Tibial nerve (tissue), 4 donors: ENCODE measurements around the gene TCF4. TPM values are rescaled to one million over a fixed set of nuclear protein-coding genes. Genes with fewer than 3 reads are reported as not detected.

Experiments used
- DNase-seq, 2 donors: peaks; one replicate each; pipeline ENCODE4 v3.0.0-alpha.2; 2019; ENCODE audit warnings: low spot score in 2 of 2
- H3K27ac ChIP-seq, 4 donors: fragments of 200-600 bp; sonication (generic) in 3 of 4; one replicate each; pipeline ENCODE4 v1.5.1; 2017 to 2019; ENCODE audit warnings: mild to moderate bottlenecking in 1 of 4
- H3K27me3 ChIP-seq, 2 donors: fragments of 200-600 bp; sonication (generic) in 1 of 2; one replicate each; pipeline versions ENCODE4 v1.5.1 to v1.6.0; 2017 to 2019
- H3K36me3 ChIP-seq, 3 donors: fragments of 200-600 bp; sonication (generic); one replicate each; pipeline ENCODE4 v1.5.1; 2018 to 2019
- H3K4me1 ChIP-seq, 4 donors: fragments of 200-600 bp; sonication (generic) in 3 of 4; one replicate each; pipeline ENCODE4 v1.5.1; 2017 to 2019
- H3K4me3 ChIP-seq, 4 donors: fragments of 200-600 bp; sonication (generic) in 3 of 4; one replicate each; pipeline ENCODE4 v1.5.1; 2017 to 2019; ENCODE audit warnings: mild to moderate bottlenecking in 1 of 4, moderate library complexity in 1 of 4
- H3K9me3 ChIP-seq, 4 donors: fragments of 200-600 bp; sonication (generic) in 3 of 4; one replicate each; pipeline ENCODE4 v1.5.1; 2017 to 2019
- EP300 ChIP-seq, 2 donors: sonication (generic); formaldehyde crosslinking; IDR thresholded peaks; one replicate each; pipeline ENCODE4 v1.6.1; 2017; ENCODE audit warnings: antibody characterized with exemption in 2 of 2, mild to moderate bottlenecking in 1 of 2
- POLR2A ChIP-seq, 2 donors: fragments of 450-650 bp; IDR thresholded peaks; one replicate each; pipeline ENCODE4 v1.6.1; 2017; ENCODE audit warnings: antibody characterized with exemption in 2 of 2, mild to moderate bottlenecking in 2 of 2, moderate library complexity in 2 of 2
- WGBS, 2 donors: methylation state at CpG; one replicate each; pipeline ENCODE4 v1.1.5; 2018; 5-methylcytosine and 5-hydroxymethylcytosine counted together
- total RNA-seq, 4 donors: library from RNA; depleted of rRNA; stranded (reverse); fragments of >200 nt; gene quantifications; one replicate each; pipeline ENCODE4 v1.1.0, GENCODE V29; 2016
- TF ChIP-seq, protein P1 (sequence below), 5 experiments: fragments of 200-600 bp in 3 of 5; fragments of 450-650 bp in 2 of 5; sonication (generic) in 3 of 5; IDR thresholded peaks; one replicate each; pipeline ENCODE4 v1.5.1; 2016 to 2019; ENCODE audit warnings: antibody characterized with exemption in 5 of 5, mild to moderate bottlenecking in 3 of 5, moderate library complexity in 2 of 5

Gene TCF4
- total RNA-seq, 4 donors from 2014 or later, result 100 to 157 (median 114) TPM

DNA sequence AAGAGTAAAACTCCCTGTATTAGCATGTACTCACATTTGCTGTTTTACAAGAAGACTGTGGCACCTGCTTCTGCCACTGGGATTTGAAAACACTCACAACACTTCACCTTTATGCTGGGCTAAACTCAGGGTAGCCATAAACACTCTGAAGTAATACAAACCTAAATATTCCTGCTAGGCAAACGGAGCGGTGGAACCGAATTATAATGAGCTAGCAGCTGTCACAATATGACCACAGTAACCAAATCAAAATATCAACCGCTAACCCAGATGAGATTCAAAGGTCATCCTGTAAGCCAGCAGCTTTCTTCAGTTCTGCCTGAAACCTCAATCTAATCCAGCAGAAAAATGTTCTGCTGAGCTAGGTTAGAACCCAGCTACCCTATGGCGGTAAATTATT is 132.1 kb downstream of the TCF4 start:
- no peaks in the 10 kb centered on the region for H3K27me3 ChIP-seq
- DNase-seq, result no peak
- TF ChIP-seq POLR2A (IDR thresholded peaks at IDR 0.05), result no peak
- no peak for TF ChIP-seq EP300 (IDR thresholded peaks at IDR 0.05)
- TF ChIP-seq, protein P1, sequence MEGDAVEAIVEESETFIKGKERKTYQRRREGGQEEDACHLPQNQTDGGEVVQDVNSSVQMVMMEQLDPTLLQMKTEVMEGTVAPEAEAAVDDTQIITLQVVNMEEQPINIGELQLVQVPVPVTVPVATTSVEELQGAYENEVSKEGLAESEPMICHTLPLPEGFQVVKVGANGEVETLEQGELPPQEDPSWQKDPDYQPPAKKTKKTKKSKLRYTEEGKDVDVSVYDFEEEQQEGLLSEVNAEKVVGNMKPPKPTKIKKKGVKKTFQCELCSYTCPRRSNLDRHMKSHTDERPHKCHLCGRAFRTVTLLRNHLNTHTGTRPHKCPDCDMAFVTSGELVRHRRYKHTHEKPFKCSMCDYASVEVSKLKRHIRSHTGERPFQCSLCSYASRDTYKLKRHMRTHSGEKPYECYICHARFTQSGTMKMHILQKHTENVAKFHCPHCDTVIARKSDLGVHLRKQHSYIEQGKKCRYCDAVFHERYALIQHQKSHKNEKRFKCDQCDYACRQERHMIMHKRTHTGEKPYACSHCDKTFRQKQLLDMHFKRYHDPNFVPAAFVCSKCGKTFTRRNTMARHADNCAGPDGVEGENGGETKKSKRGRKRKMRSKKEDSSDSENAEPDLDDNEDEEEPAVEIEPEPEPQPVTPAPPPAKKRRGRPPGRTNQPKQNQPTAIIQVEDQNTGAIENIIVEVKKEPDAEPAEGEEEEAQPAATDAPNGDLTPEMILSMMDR (IDR thresholded peaks at IDR 0.05), result no peak
- no peaks in the 10 kb centered on the region for H3K9me3 ChIP-seq
- WGBS, 2 donors, result 58 to 66% methylated on average over 5 of the region's 5 CpGs
- no peaks in the 10 kb centered on the region for H3K36me3 ChIP-seq
- peaks cover 0 to 18% (median 0%) of the 10 kb centered on the region in 4 donors for H3K4me1 ChIP-seq
- no peak overlapping the region for H3K4me3 ChIP-seq
- H3K27ac ChIP-seq, result no peak overlapping the region

DNA sequence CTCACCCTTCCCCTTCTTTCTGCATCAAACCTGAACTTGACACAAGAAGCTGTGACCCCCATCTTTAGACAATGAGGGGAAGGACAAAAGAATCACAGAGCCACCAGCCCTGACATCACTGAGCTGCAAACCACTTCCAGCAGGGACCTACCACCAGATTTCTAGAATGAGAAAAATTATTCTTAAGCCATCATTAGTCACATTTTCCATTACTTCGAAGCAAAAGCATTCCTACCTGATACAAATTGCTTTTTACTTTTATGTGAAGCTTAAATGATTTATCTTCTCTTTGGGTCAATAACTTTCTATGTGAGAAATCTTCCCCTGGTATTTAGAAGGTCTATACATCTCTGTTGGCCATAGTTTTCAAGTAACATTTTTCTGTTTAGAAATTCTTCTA is 134.8 kb downstream of the TCF4 start:
- no peaks in the 10 kb centered on the region for H3K27me3 ChIP-seq
- 83 to 84% methylated on average over 1 of the region's 1 CpG for WGBS, 2 donors
- no peaks in the 10 kb centered on the region for H3K9me3 ChIP-seq
- peaks cover 0 to 10% (median 0%) of the 10 kb centered on the region in 4 donors for H3K4me1 ChIP-seq
- TF ChIP-seq, protein P1 (IDR thresholded peaks at IDR 0.05), result no peak
- no peak for TF ChIP-seq EP300 (IDR thresholded peaks at IDR 0.05)
- no peak for TF ChIP-seq POLR2A (IDR thresholded peaks at IDR 0.05)
- no peak overlapping the region for H3K27ac ChIP-seq
- H3K4me3 ChIP-seq, result no peak overlapping the region
- no peaks in the 10 kb centered on the region for H3K36me3 ChIP-seq
- DNase-seq, result no peak

DNA sequence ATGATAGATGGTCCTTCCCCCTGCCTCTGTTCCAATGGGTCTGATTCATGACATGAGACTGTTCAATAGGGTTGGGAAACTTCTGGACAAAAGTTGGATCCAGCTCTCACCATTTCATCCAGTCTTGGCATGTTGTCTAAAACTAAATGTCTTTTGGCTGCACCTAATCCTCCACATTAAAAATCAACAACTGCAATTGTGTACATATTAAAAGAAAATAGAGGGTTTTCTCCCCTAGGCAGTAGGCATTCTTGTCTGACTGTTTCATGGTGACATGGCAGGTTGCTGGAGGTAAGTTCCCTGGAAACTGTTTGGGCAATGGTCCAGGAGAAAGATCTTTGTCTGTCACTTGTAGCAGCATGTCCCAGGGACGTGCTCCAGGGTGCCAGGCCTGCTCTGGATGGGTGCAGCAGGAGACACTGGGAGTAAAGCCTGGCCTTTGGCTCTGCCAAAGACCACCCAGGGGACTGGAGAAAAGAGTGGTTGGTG is 135.8 kb downstream of the TCF4 start:
- no peaks in the 10 kb centered on the region for H3K9me3 ChIP-seq
- H3K27me3 ChIP-seq, result no peaks in the 10 kb centered on the region
- H3K4me1 ChIP-seq, result no peaks in the 10 kb centered on the region
- TF ChIP-seq EP300 (IDR thresholded peaks at IDR 0.05) (peak in 1 of 2 donors; percentile 22), POLR2A (IDR thresholded peaks at IDR 0.05) (no peak)
- TF ChIP-seq, protein P1 (IDR thresholded peaks at IDR 0.05), result no peak
- DNase-seq, result peak in 1 of 2 donors; percentile 10
- H3K36me3 ChIP-seq, result no peaks in the 10 kb centered on the region
- H3K4me3 ChIP-seq, result no peak overlapping the region
- 80 to 100% methylated on average over 1 of the region's 1 CpG for WGBS, 2 donors
- no peak overlapping the region for H3K27ac ChIP-seq

DNA sequence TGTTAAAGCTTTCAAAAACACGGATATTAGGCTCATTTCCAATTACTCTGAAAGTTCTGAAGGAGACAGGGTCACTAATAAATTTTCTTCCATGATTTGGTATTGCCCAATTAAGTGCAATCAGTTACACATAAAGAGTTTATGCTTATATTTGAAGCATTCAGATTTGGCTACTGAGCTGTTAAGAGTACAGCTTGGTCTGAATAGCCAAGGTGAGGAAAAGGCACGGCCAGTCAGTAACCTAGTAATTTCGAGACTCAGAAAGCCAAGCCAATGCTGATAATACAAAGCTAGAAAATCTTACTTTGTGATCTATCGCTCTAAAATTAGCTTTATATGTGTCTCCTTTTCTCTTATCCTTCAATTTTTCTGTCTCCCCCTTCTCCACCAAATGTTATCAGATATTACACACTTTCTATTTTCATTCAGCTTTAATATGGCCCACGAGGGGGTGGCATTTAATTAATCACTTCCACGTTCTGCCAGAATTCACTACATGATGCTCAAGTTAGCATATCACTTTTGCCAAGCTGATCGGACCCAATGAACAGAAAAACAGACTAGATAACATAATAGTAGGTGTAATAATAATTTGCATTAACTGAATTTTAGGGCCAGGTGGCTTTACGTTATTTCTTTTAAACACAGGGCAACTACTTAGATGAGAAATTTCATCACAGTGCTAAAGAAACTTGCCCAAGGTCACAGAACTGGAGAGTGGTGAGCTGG is 138.4 kb downstream of the TCF4 start:
- no peak for DNase-seq
- 80 to 87% methylated on average over 8 of the region's 8 CpGs for WGBS, 2 donors
- no peaks in the 10 kb centered on the region for H3K36me3 ChIP-seq
- H3K9me3 ChIP-seq, result peaks cover 0 to 7% (median 0%) of the 10 kb centered on the region in 4 donors
- no peak overlapping the region for H3K27ac ChIP-seq
- H3K27me3 ChIP-seq, result no peaks in the 10 kb centered on the region
- H3K4me3 ChIP-seq, result no peak overlapping the region
- TF ChIP-seq EP300 (IDR thresholded peaks at IDR 0.05) (no peak), POLR2A (IDR thresholded peaks at IDR 0.05) (no peak)
- TF ChIP-seq, protein P1 (IDR thresholded peaks at IDR 0.05), result no peak
- no peaks in the 10 kb centered on the region for H3K4me1 ChIP-seq

DNA sequence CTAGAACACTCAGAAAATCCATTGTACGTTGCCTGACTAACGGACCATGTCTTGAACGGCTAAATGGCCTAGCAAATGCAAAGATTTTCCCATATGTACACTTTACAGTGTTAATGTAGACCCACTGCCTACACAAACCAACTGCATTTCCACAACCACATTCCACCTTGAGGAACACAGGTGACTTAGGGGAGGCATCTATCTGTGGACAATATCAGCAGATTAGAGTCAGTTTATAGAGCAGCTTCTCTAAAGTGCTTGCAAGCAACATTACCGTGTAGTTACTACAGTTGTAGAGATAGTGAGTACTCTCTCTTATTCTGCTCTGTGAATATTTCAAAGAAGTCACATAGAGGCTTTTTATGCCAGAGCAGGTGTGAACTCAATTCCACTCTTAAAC is 139.6 kb downstream of the TCF4 start:
- WGBS, 2 donors, result 89 to 93% methylated on average over 4 of the region's 4 CpGs

More for the DNA sequence above, 139.6 kb downstream of the TCF4 start:
- Histone ChIP-seq H3K27ac (no peak overlapping the region), H3K4me1 (no peaks in the 10 kb centered on the region), H3K4me3 (no peak overlapping the region), H3K9me3 (peaks cover 0 to 7% (median 0%) of the 10 kb centered on the region in 4 donors), H3K36me3 (no peaks in the 10 kb centered on the region), H3K27me3 (no peaks in the 10 kb centered on the region)
- no peak for DNase-seq
- TF ChIP-seq EP300 (IDR thresholded peaks at IDR 0.05) (no peak), POLR2A (IDR thresholded peaks at IDR 0.05) (no peak)
- TF ChIP-seq, protein P1 (IDR thresholded peaks at IDR 0.05), result no peak
